Pancreas (tissue), 10 donors: Measurements from ENCODE around the gene UBE2N. TPM values are rescaled to one million over a fixed set of nuclear protein-coding genes. Genes with fewer than 3 reads are reported as not detected.

ENCODE experiments used
- ATAC-seq, 4 donors: fragments of 200-7000 bp; cut with Tn5 transposase; one replicate each; pipeline versions ENCODE4 v1.8.0 to v1.9.1; 2020; ENCODE audit warnings: mild to moderate bottlenecking in 4 of 4, moderate library complexity in 4 of 4
- DNase-seq, 6 donors: peaks; one replicate each; pipeline ENCODE4 v3.0.0-alpha.2; 2020
- FAIRE-seq: peaks from 2 replicates; lab custom pipeline; 2012; peaks lifted over from hg19 to GRCh38; lab: Jason Lieb, UNC
- H3K27ac ChIP-seq, 4 donors: fragments of 200-600 bp; sonication (generic); 1 replicate in 3 of 4; 2 replicates in 1 of 4; pipeline versions ENCODE4 v1.5.0 to v1.8.0; 2020
- H3K27me3 ChIP-seq, 4 donors: fragments of 200-600 bp; one replicate each; pipeline ENCODE4 v1.8.0; 2021
- H3K36me3 ChIP-seq, 3 donors: fragments of 200-600 bp; sonication (generic) in 1 of 3; one replicate each; pipeline versions ENCODE4 v1.5.0 to v1.8.0; 2020 to 2021
- H3K4me1 ChIP-seq, 3 donors: fragments of 200-600 bp; one replicate each; pipeline ENCODE4 v1.8.0; 2021
- H3K4me3 ChIP-seq, 4 donors: fragments of 200-600 bp; sonication (generic) in 2 of 4; one replicate each; pipeline versions ENCODE4 v1.5.0 to v1.8.0; 2020 to 2021
- H3K9me3 ChIP-seq, 4 donors: fragments of 200-600 bp; one replicate each; pipeline ENCODE4 v1.8.0; 2021
- CTCF ChIP-seq, 4 donors: fragments of 200-600 bp; sonication (generic) in 3 of 4; IDR thresholded peaks; one replicate each; pipeline versions ENCODE4 v1.5.0 to v1.8.0; 2021; ENCODE audit warnings: antibody characterized with exemption in 4 of 4
- WGBS, 2 donors: extraction: QIAGEN DNeasy Blood & Tissue Kit; methylation state at CpG; one replicate each; pipeline ENCODE4 v1.1.7; 2013; 5-methylcytosine and 5-hydroxymethylcytosine counted together
- intact Hi-C, 3 donors: fragments of 100-400 bp; cut with DNase I; formaldehyde crosslinking; loops; one replicate each; pipeline versions ENCODE4 v1.11.1 to v1.14.2; 2022
- polyA plus RNA-seq, 2 donors: library from polyadenylated mRNA; stranded (reverse); fragments of 200-250 nt; gene quantifications; one replicate each; pipeline ENCODE4 v1.2.3, GENCODE V29; 2013
- total RNA-seq, 6 donors: library from RNA; stranded (reverse); fragmentation: NEBNext Ultra II Directional in 4 of 6; extraction: Animal tissue kit (Norgen Biotek cat#: 25700) in 4 of 6; gene quantifications; one replicate each; pipeline versions ENCODE4 v1.2.1 to v1.2.4, GENCODE V29; 2021 to 2023
- donor health status: healthy with polysubstance abuse.
- donor health status: DM: no; HTN: no; CAD: no; lungs with moderate emphysema.
- donor health status: DM: no; HTN: no; CAD: no.
- donor health status: control.
- donor health status: control.
- donor health status: Bipolar disorder and iron deficiency.
- donor health status: DM: yes; HTN: yes; CAD: no.
- donor health status: DM: no; HTN: no; CAD: no.
- donor health status: DM: no; HTN: no; CAD: no.
- donor health status: DM: yes; HTN: yes; CAD: no.

UBE2N gene
- total and polyA plus RNA-seq, 8 donors: 14.7 to 33.2 (median 21.5) TPM

- TF ChIP-seq CTCF (IDR thresholded peaks at IDR 0.05): no peak
- ATAC-seq (peak; percentile 94 to 99 (median 96)), FAIRE-seq (no peak), DNase-seq (peak in 4 of 6 donors; percentile 75 to 79 (median 76))
- Histone ChIP-seq H3K4me3 (no peak overlapping the region), H3K27me3 (no peaks in the 10 kb centered on the region), H3K9me3 (no peaks in the 10 kb centered on the region), H3K4me1 (peaks cover 0 to 4% (median 0%) of the 10 kb centered on the region in 3 donors), H3K27ac (peak overlapping the region in 1 of 4 donors; percentile 25), H3K36me3 (no peaks in the 10 kb centered on the region)
- 13 to 17% methylated on average over 5 of the region's 5 CpGs for WGBS, 2 donors
- intact Hi-C loops: no loop called here
Observed at GRCh38 chr12:93448796-93449195, 7.0 kb upstream of the UBE2N start.

GRCh38 chr12:93447555-93448290 is 6.0 kb upstream of the UBE2N start:
- no peak for FAIRE-seq
- no peak for DNase-seq

GRCh38 chr12:93443576-93443975 is 1.8 kb upstream of the UBE2N start:
- DNase-seq: no peak
- no peaks in the 10 kb centered on the region for H3K27me3 ChIP-seq
- FAIRE-seq: no peak
- no peak overlapping the region for H3K4me3 ChIP-seq
- no peak for ATAC-seq
- H3K4me1 ChIP-seq: peaks cover 0 to 19% (median 16%) of the 10 kb centered on the region in 3 donors
- intact Hi-C loops: no loop called here
- 94 to 95% methylated on average over 4 of the region's 4 CpGs for WGBS, 2 donors
- TF ChIP-seq CTCF (IDR thresholded peaks at IDR 0.05): no peak
- no peaks in the 10 kb centered on the region for H3K9me3 ChIP-seq
- H3K27ac ChIP-seq: no peak overlapping the region
- no peaks in the 10 kb centered on the region for H3K36me3 ChIP-seq

More at GRCh38 chr12:93447555-93448290, 6.0 kb upstream of the UBE2N start:
- Histone ChIP-seq H3K4me1 (peaks cover 0 to 4% (median 0%) of the 10 kb centered on the region in 3 donors), H3K4me3 (no peak overlapping the region), H3K27me3 (no peaks in the 10 kb centered on the region), H3K9me3 (no peaks in the 10 kb centered on the region), H3K36me3 (no peaks in the 10 kb centered on the region), H3K27ac (no peak overlapping the region)
- 74 to 77% methylated on average over 4 of the region's 4 CpGs for WGBS, 2 donors
- ATAC-seq: no peak
- no peak for TF ChIP-seq CTCF (IDR thresholded peaks at IDR 0.05)
- intact Hi-C loops: no loop called here

- Histone ChIP-seq H3K27me3 (no peaks in the 10 kb centered on the region), H3K4me3 (peak overlapping the region; percentile 74 to 99 (median 90)), H3K4me1 (peaks cover 0 to 19% (median 19%) of the 10 kb centered on the region in 3 donors), H3K36me3 (no peaks in the 10 kb centered on the region), H3K9me3 (no peaks in the 10 kb centered on the region), H3K27ac (peak overlapping the region; percentile 83 to 89 (median 84))
- 4 to 6% methylated on average over 19 of the region's 19 CpGs for WGBS, 2 donors
- TF ChIP-seq CTCF (IDR thresholded peaks at IDR 0.05): no peak
- peak; percentile 1 to 10 (median 4) for ATAC-seq
- FAIRE-seq: no peak
- no peak for DNase-seq
- intact Hi-C loops: no loop called here
Observed at GRCh38 chr12:93442411-93443340, 929 bp upstream of the UBE2N start.
